H1 (cell line): ENCODE results near the gene CRK. TPM values are rescaled to one million over a fixed set of nuclear protein-coding genes. Genes with fewer than 3 reads are reported as not detected.

Experiments used
- CTCF ChIA-PET: fragments of 300-600 bp; sonication (Branson Sonifier 250); formaldehyde crosslinking; loops from one replicate; lab custom pipeline; 2021; ENCODE audit not compliant: partially characterized antibody; lab: Charles Lee
- POLR2A ChIA-PET: fragments of 300-600 bp; sonication (Branson Sonifier 250); formaldehyde crosslinking; loops from one replicate; lab custom pipeline; 2021; ENCODE audit warnings: inconsistent platforms; ENCODE audit not compliant: partially characterized antibody; lab: Charles Lee
- DNase-seq, 2 experiments: peaks; one replicate each; pipeline versions ENCODE4 v3.0.0 to v3.0.0-alpha.2; 2010 to 2022; ENCODE audit warnings: low spot score in 2 of 2, low read depth in 1 of 2, mixed read lengths in 1 of 2
- FAIRE-seq: peaks from 2 replicates; lab custom pipeline; 2011; peaks lifted over from hg19 to GRCh38; lab: Jason Lieb, UNC
- H2AFZ ChIP-seq: 2 replicates; pipeline ENCODE4 v1.8.1; 2012; ENCODE audit warnings: low read length, inconsistent platforms
- H2AK5ac ChIP-seq: 2 replicates; pipeline ENCODE4 v1.6.1; 2013; ENCODE audit warnings: low read depth, low read length
- H2BK120ac ChIP-seq: replicated peaks from 2 replicates; pipeline ENCODE3; 2013; ENCODE audit warnings: low read depth, low read length, inconsistent platforms
- H2BK12ac ChIP-seq: 2 replicates; pipeline ENCODE4 v1.6.1; 2013; ENCODE audit warnings: low read depth, low read length
- H2BK15ac ChIP-seq: 2 replicates; pipeline ENCODE4 v1.6.1; 2013; ENCODE audit warnings: low read length
- H2BK20ac ChIP-seq: 2 replicates; pipeline ENCODE4 v1.6.1; 2013; ENCODE audit warnings: low read length
- H2BK5ac ChIP-seq: 2 replicates; pipeline ENCODE4 v1.6.1; 2013; ENCODE audit warnings: low read depth, low read length
- H3K14ac ChIP-seq: 2 replicates; pipeline ENCODE4 v1.6.1; 2013; ENCODE audit warnings: inconsistent platforms; ENCODE audit not compliant: insufficient read length
- H3K18ac ChIP-seq: 2 replicates; pipeline ENCODE4 v1.6.1; 2013; ENCODE audit warnings: low read length; ENCODE audit errors: extremely low read depth
- H3K23ac ChIP-seq: 2 replicates; pipeline ENCODE4 v1.6.1; 2013; ENCODE audit warnings: inconsistent platforms; ENCODE audit not compliant: insufficient read length
- H3K23me2 ChIP-seq: 2 replicates; pipeline ENCODE4 v1.6.1; 2013; ENCODE audit warnings: low read depth, low read length
- H3K27ac ChIP-seq: 2 replicates; pipeline ENCODE4 v1.6.1; 2011; ENCODE audit warnings: low read depth, low read length, inconsistent platforms
- H3K27me3 ChIP-seq, 4 experiments: replicated peaks in 1 of 4; 1 replicate in 1 of 4; 2 replicates in 3 of 4; pipeline versions ENCODE4 v1.6.1 to v1.8.1; 2011 to 2013; ENCODE audit warnings: low read length in 3 of 4, mild to moderate bottlenecking in 3 of 4, inconsistent platforms in 2 of 4, mixed read lengths in 2 of 4, moderate library complexity in 1 of 4; ENCODE audit not compliant: control insufficient read depth in 3 of 4, insufficient read depth in 3 of 4; ENCODE audit errors: extremely low read depth in 1 of 4
- H3K36me3 ChIP-seq, 4 experiments: 2 replicates each; pipeline versions ENCODE4 v1.6.1 to v1.8.1; 2011 to 2013; ENCODE audit warnings: mild to moderate bottlenecking in 4 of 4, low read length in 3 of 4, moderate library complexity in 2 of 4, control low read depth in 1 of 4, inconsistent platforms in 1 of 4; ENCODE audit not compliant: insufficient read depth in 4 of 4, control insufficient read depth in 2 of 4
- H3K4ac ChIP-seq: replicated peaks from 2 replicates; pipeline ENCODE3; 2013; ENCODE audit warnings: low read length, low read depth, mixed read lengths, inconsistent platforms; ENCODE audit not compliant: insufficient read length
- H3K4me1 ChIP-seq, 4 experiments: replicated peaks in 1 of 4; 1 replicate in 1 of 4; 2 replicates in 3 of 4; pipeline versions ENCODE4 v1.6.1 to v1.8.1; 2011 to 2013; ENCODE audit warnings: low read length in 3 of 4, inconsistent platforms in 2 of 4, mixed read lengths in 1 of 4; ENCODE audit not compliant: insufficient read depth in 4 of 4, control insufficient read depth in 3 of 4
- H3K4me2 ChIP-seq, 2 experiments: 2 replicates each; pipeline versions ENCODE4 v1.6.1 to v1.8.1; 2011 to 2013; ENCODE audit warnings: low read depth in 2 of 2, low read length in 2 of 2, control low read depth in 1 of 2, inconsistent platforms in 1 of 2, mild to moderate bottlenecking in 1 of 2; ENCODE audit not compliant: insufficient read depth in 1 of 2
- H3K4me3 ChIP-seq, 4 experiments: fragments of 200-600, 300-600 bp in 1 of 4; sonication (generic), shearing (Covaris generic), sonication (Bioruptor Twin) in 1 of 4; 2 replicates each; pipeline versions ENCODE4 v1.5.1 to v1.8.1; 2011 to 2016; ENCODE audit warnings: low read length in 4 of 4, low read depth in 3 of 4, control low read depth in 2 of 4, inconsistent platforms in 2 of 4, mild to moderate bottlenecking in 2 of 4, mixed read lengths in 1 of 4, moderate library complexity in 1 of 4; ENCODE audit not compliant: insufficient read depth in 2 of 4; ENCODE audit errors: extremely low read depth in 1 of 4
- H3K56ac ChIP-seq: replicated peaks from 2 replicates; pipeline ENCODE3; 2013; ENCODE audit warnings: low read depth, mild to moderate bottlenecking, mixed read lengths, low read length, inconsistent platforms; ENCODE audit not compliant: insufficient read length
- H3K79me1 ChIP-seq: 2 replicates; pipeline ENCODE4 v1.6.1; 2013; ENCODE audit warnings: low read depth, low read length, control low read depth
- H3K79me2 ChIP-seq, 2 experiments: 2 replicates each; pipeline versions ENCODE4 v1.6.1 to v1.8.1; 2012 to 2013; ENCODE audit warnings: low read length in 2 of 2, mild to moderate bottlenecking in 2 of 2, inconsistent platforms in 1 of 2; ENCODE audit not compliant: insufficient read depth in 2 of 2, control insufficient read depth in 1 of 2
- H3K9ac ChIP-seq, 4 experiments: replicated peaks in 1 of 4; 1 replicate in 1 of 4; 2 replicates in 3 of 4; pipeline versions ENCODE4 v1.6.1 to v1.8.1; 2011 to 2013; ENCODE audit warnings: low read depth in 3 of 4, low read length in 3 of 4, control low read depth in 2 of 4, mild to moderate bottlenecking in 2 of 4, moderate library complexity in 2 of 4, inconsistent platforms in 1 of 4; ENCODE audit errors: extremely low read depth in 1 of 4
- H3K9me3 ChIP-seq, 2 experiments: 2 replicates each; pipeline versions ENCODE4 v1.6.1 to v1.8.1; 2012 to 2013; ENCODE audit warnings: mild to moderate bottlenecking in 2 of 2, moderate library complexity in 2 of 2, control low read depth in 1 of 2, inconsistent platforms in 1 of 2, low read depth in 1 of 2, low read length in 1 of 2, mixed read lengths in 1 of 2; ENCODE audit not compliant: insufficient read depth in 2 of 2
- H4K20me1 ChIP-seq, 2 experiments: replicated peaks in 1 of 2; 2 replicates each; pipeline versions ENCODE3 to v1.8.1; 2011 to 2013; ENCODE audit warnings: inconsistent platforms in 2 of 2, low read length in 2 of 2, mild to moderate bottlenecking in 1 of 2; ENCODE audit not compliant: insufficient read depth in 2 of 2, control insufficient read depth in 1 of 2
- H4K5ac ChIP-seq: 2 replicates; pipeline ENCODE4 v1.6.1; 2013; ENCODE audit warnings: low read length, low read depth, mixed read lengths, inconsistent platforms; ENCODE audit not compliant: insufficient read length
- H4K8ac ChIP-seq: 2 replicates; pipeline ENCODE4 v1.8.0; 2013; ENCODE audit warnings: mild to moderate bottlenecking, moderate library complexity, low read length, inconsistent platforms; ENCODE audit not compliant: insufficient read depth; ENCODE audit errors: extremely low read depth
- H4K91ac ChIP-seq: replicated peaks from 2 replicates; pipeline ENCODE3; 2013; ENCODE audit warnings: low read length, mixed read lengths, inconsistent platforms; ENCODE audit not compliant: insufficient read length
- CHD2 ChIP-seq: IDR thresholded peaks from 2 replicates; pipeline ENCODE4 v1.6.1; 2012; ENCODE audit warnings: low read length, improper control_type of control experiment
- CREB1 ChIP-seq: IDR thresholded peaks from 2 replicates; pipeline ENCODE4 v1.6.1; 2012; ENCODE audit warnings: inconsistent platforms
- CTCF ChIP-seq, 3 experiments: IDR thresholded peaks; 1 replicate in 2 of 3; 2 replicates in 1 of 3; pipeline versions ENCODE4 v1.5.1 to v1.6.1; 2011; ENCODE audit warnings: low read length in 3 of 3, mild to moderate bottlenecking in 3 of 3, inconsistent platforms in 2 of 3, low read depth in 1 of 3, moderate library complexity in 1 of 3; ENCODE audit not compliant: insufficient read depth in 1 of 3; ENCODE audit errors: control extremely low read depth in 1 of 3
- KDM5A ChIP-seq: fragments of 200-600 bp; IDR thresholded peaks from 2 replicates; pipeline ENCODE4 v1.7.1; 2012; ENCODE audit warnings: mild to moderate bottlenecking, low read length, inconsistent platforms, mixed read lengths
- POU5F1 ChIP-seq: IDR thresholded peaks from 2 replicates; pipeline ENCODE4 v1.6.1; 2011; ENCODE audit warnings: low read depth, mild to moderate bottlenecking, low read length, moderate library complexity
- RAD21 ChIP-seq, 2 experiments: IDR thresholded peaks in 1 of 2; conservative IDR thresholded peaks in 1 of 2; 2 replicates each; pipeline ENCODE4 v1.6.1; 2011; ENCODE audit warnings: low read depth in 2 of 2, low read length in 2 of 2, improper control_type of control experiment in 1 of 2, inconsistent platforms in 1 of 2, mild to moderate bottlenecking in 1 of 2, moderate library complexity in 1 of 2
- SIRT6 ChIP-seq: IDR thresholded peaks from one replicate; pipeline ENCODE4 v1.7.1; 2012; ENCODE audit warnings: low read length, inconsistent platforms
- SP2 ChIP-seq: IDR thresholded peaks from 2 replicates; pipeline ENCODE4 v1.6.1; 2012; ENCODE audit warnings: mild to moderate bottlenecking, low read length, inconsistent platforms
- SP4 ChIP-seq: IDR thresholded peaks from 2 replicates; pipeline ENCODE4 v1.6.1; 2012; ENCODE audit warnings: low read length, inconsistent platforms
- TAF1 ChIP-seq: IDR thresholded peaks from 2 replicates; pipeline ENCODE4 v1.6.1; 2011; ENCODE audit warnings: mild to moderate bottlenecking, low read depth, low read length
- TAF7 ChIP-seq: optimal IDR thresholded peaks from 2 replicates; pipeline ENCODE3; 2011; ENCODE audit warnings: low read depth, mild to moderate bottlenecking, inconsistent platforms, low read length, moderate library complexity, borderline replicate concordance
- TEAD4 ChIP-seq: IDR thresholded peaks from 2 replicates; pipeline ENCODE4 v1.6.1; 2012; ENCODE audit warnings: low read depth, low read length, inconsistent platforms, mixed read lengths
- YY1 ChIP-seq: IDR thresholded peaks from 2 replicates; pipeline ENCODE4 v1.6.1; 2011; ENCODE audit warnings: low read depth, mild to moderate bottlenecking, low read length
- WGBS, 2 experiments: shearing (Covaris generic) in 1 of 2; methylation state at CpG; one replicate each; pipeline versions ENCODE4 v1.1.6 to v1.1.7; 2013 to 2015; ENCODE audit warnings: low lambda C conversion rate in 2 of 2, mixed read lengths in 2 of 2, inconsistent platforms in 1 of 2, low coverage in 1 of 2, missing lambda C conversion rate in 1 of 2; ENCODE audit not compliant: insufficient replicate concordance in 2 of 2, insufficient coverage in 1 of 2, insufficient read length in 1 of 2; ENCODE audit errors: extremely low coverage in 1 of 2, missing lambda C conversion rate in 1 of 2; 5-methylcytosine and 5-hydroxymethylcytosine counted together
- polyA plus RNA-seq, 7 experiments: library from polyadenylated mRNA; depleted of rRNA in 3 of 7; stranded (reverse) in 5 of 7; unstranded in 2 of 7; fragments of >200 nt in 5 of 7; fragments of 200-250 nt in 2 of 7; gene quantifications; 1 replicate in 5 of 7; 2 replicates in 1 of 7; 4 replicates in 1 of 7; pipeline versions ENCODE4 v1.2.1 to v1.2.3, GENCODE V29; 2011 to 2013; ENCODE audit warnings: missing spikeins in 2 of 7, mixed read lengths in 2 of 7
- total RNA-seq: library from RNA; stranded (reverse); fragmentation: NEBNext Ultra II Directional; extraction: Animal tissue kit (Norgen Biotek cat#: 25700); gene quantifications from 2 replicates; pipeline ENCODE4 v1.2.1, GENCODE V29; 2021

The CRK gene
- total and polyA plus RNA-seq, 2 of the 8 experiments (the other 6 are each of a cell fraction or from before 2014, with no cell fraction given), result 32.8 to 57.1 TPM

- POLR2A ChIA-PET, result interaction anchor here (0.6 to 11.1 kb wide), 10 partner anchors 10 to 83 kb away, joined by 3 to 82 read pairs (median 5); partner anchors contain the start of gene YWHAE
- Histone ChIP-seq H4K20me1 (peaks cover 45 to 49% of the 10 kb centered on the region in 2 experiments), H3K79me2 (peaks cover 93 to 100% of the 10 kb centered on the region in 2 experiments), H3K36me3 (no peaks in the 10 kb centered on the region), H3K23me2 (no peaks in the 10 kb centered on the region), H3K27me3 (no peaks in the 10 kb centered on the region), H4K5ac (no peak overlapping the region), H3K56ac (no peak overlapping the region), H3K14ac (no peak overlapping the region), H3K4ac (no peak overlapping the region), H2BK120ac (no peak overlapping the region), H3K4me1 (peaks cover 2 to 13% (median 11%) of the 10 kb centered on the region in 4 experiments; a peak in 5 of 7 replicates), H3K4me3 (no peak overlapping the region), H4K91ac (no peak overlapping the region), H3K9ac (no peak overlapping the region), H2BK20ac (no peak overlapping the region), H3K27ac (no peak overlapping the region), H2AK5ac (no peak overlapping the region), H3K79me1 (no peaks in the 10 kb centered on the region; the same call in 1 of the 2 replicates), H3K9me3 (no peaks in the 10 kb centered on the region), H2BK12ac (no peak overlapping the region), H2BK5ac (no peak overlapping the region), H2BK15ac (no peak overlapping the region), H3K18ac (no peak overlapping the region), H2AFZ (no peak overlapping the region), H3K4me2 (peak overlapping the region in 1 of 2 experiments; percentile 37; a peak in 1 of 4 replicates), H3K23ac (no peak overlapping the region), H4K8ac (no peak overlapping the region)
- DNase-seq, result no peak
- CTCF ChIA-PET, result interaction anchor here (1.4 to 4.7 kb wide), 6 partner anchors 15 to 142 kb away, joined by 3 to 35 read pairs (median 7); no protein-coding TSS in a partner anchor
- no peak for FAIRE-seq
- 89% methylated on average over 9 of the region's 9 CpGs; no CpG with 5 or more reads in 1 of the 2 experiments for WGBS, 2 experiments
- TF ChIP-seq SP4 (no peak), SP2 (no peak), SIRT6 (no peak), YY1 (no peak), KDM5A (no peak), CTCF (IDR thresholded peaks at IDR 0.05; ENCODE audit: control extremely low read depth in 1 of 3, insufficient read depth in 1 of 3, low read depth in 1 of 3, low read length in 3 of 3) (no peak), CREB1 (no peak), TEAD4 (no peak), CHD2 (no peak), TAF7 (no peak), POU5F1 (no peak), RAD21 (IDR thresholded peaks at IDR 0.05 in 1 of 2, conservative IDR thresholded peaks at IDR 0.05 in 1 of 2; ENCODE audit: low read depth in 2 of 2, low read length in 2 of 2) (no peak), TAF1 (no peak)
These were observed 64.5 kb downstream of the CRK start for GRCh38 chr17:1391577-1391976.
